Activated CD8-positive, alpha-beta memory T cell treated with anti-CD3 and anti-CD28 coated beads, Interleukin-2, amount 50 U/mL, for 1 hour (primary cell): ENCODE measurements around the gene IL37.

Experiments
- DNase-seq: peaks from one replicate; pipeline ENCODE4 v3.0.0-alpha.2; 2020; ENCODE audit errors: extremely low read depth

The IL37 gene

DNA sequence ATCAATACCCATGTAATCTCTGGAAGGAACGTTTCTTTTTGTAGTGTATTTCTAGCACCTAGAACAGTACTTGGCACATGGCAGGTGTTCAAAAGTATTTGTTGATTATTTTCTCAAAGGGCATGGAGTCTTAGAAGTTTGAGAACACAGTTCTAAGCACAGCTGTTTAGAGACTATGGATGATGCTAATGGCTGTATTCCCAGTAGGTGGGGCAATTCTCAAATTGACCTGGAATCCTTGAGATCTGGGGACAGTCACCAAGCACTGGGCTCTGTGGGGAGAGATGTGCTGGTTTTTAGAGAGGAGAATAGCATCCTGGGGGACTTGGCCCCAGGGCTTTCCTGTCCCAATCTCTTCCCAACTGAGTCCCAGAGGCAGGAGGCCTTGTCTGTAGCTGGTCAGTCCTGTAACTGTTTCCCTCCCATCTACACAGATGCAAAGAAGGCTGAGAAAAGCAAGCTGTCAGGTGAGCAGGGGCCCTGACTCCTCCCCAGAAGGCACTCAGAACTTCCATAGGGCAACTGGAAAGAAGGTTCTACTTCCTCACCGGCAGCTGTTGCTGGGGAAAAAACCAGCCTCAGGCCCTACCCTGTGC lies 49.4 kb downstream of the IL37 start:
- no peak for DNase-seq

DNA sequence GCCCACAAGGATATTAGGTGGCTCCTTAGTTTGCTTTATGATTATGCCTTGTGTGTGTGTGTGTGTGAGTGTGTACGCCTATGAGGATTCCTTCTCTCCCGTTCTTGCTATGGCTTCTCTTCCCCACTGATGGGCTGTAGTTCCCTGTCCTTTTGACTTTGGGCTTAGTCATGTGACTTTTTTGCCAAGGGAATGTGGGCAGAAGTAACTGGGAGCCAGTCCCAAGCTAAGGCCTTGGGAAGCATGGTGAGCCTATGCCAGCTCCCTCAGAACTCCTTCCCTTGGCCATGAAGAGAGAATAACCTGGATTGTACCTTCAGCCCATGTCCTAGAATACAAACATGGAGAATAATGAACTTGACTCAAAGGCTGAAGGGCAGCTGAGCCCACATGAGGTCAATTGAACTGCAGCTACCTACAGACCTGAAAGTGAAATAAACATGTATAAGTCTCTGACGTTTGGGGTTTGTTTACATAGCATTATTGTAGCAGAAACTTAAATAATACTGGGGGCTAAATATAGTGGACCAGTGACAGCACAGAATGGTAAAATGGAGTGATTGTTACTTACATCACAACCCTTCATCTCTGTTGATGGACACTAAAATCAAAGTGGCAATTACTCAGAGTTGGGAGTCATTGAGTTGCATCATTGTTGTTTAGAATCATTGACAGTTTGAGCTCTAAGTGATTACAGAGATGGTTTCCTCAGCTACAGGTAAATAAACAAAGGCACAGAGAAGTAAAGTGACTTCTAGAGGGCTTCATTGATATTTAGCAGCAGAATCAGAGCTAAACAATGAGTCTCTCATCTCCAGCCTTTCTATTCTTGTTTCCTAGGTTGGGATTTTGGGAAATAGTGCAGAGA lies 51.6 kb downstream of the IL37 start:
- DNase-seq: no peak

DNA sequence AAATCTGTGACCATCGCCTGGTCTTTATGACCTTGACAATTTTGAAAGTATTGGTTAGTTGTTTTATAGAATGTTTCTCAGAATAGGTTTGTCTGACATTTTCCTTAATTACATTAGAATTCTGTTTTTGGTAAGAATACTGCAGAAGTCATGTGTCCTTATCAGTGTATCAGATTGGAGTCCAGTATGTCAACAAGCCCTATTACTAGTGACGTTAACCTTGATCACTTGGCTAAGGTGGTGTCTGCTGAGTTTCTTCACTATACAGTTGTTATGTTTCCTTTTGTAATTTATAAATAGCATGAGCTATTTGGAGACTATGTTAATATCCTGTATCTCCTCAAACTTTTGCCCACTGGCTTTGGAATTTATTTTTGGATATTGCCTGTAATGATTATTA lies 56.1 kb downstream of the IL37 start:
- no peak for DNase-seq
